Stimulated activated CD8-positive, alpha-beta memory T cell treated with anti-CD3 and anti-CD28 coated beads, Interleukin-12 subunit alpha, Interleukin-12 subunit beta, amount 100 ng/mL, for 4 hours (primary cell): Measurements from ENCODE around the gene NHSL1.
"Not testable (repeated sequence)": the region's sequence is repeated elsewhere in the genome, so short reads cannot be mapped to it uniquely, and the experiment has no call there.

Experiments used
- DNase-seq: peaks from one replicate; pipeline ENCODE4 v3.0.0-alpha.2; 2020; ENCODE audit warnings: low read depth

NHSL1 gene

GRCh38 chr6:138426500-138427123 lies 72.7 kb downstream of the NHSL1 start:
- no peak for DNase-seq

DNA sequence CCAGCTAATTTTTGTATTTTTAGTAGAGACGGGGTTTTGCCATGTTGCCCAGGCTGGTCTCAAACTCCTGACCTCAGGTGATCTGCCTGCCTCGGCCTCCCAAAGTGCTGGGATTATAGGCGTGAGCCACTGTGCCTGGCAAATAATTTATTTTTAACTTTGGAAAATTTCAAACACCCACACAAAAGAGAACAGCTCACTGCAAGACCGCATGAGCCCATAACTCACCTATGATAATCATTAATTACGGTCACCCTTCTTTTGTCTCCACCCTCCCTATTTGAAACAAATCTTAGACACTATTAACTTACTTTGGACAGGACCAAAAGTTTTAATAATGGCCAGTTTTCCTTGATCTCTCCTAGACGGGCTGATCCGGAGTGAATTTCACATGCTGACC lies 74.0 kb downstream of the NHSL1 start:
- DNase-seq: not testable (repeated sequence)

DNA sequence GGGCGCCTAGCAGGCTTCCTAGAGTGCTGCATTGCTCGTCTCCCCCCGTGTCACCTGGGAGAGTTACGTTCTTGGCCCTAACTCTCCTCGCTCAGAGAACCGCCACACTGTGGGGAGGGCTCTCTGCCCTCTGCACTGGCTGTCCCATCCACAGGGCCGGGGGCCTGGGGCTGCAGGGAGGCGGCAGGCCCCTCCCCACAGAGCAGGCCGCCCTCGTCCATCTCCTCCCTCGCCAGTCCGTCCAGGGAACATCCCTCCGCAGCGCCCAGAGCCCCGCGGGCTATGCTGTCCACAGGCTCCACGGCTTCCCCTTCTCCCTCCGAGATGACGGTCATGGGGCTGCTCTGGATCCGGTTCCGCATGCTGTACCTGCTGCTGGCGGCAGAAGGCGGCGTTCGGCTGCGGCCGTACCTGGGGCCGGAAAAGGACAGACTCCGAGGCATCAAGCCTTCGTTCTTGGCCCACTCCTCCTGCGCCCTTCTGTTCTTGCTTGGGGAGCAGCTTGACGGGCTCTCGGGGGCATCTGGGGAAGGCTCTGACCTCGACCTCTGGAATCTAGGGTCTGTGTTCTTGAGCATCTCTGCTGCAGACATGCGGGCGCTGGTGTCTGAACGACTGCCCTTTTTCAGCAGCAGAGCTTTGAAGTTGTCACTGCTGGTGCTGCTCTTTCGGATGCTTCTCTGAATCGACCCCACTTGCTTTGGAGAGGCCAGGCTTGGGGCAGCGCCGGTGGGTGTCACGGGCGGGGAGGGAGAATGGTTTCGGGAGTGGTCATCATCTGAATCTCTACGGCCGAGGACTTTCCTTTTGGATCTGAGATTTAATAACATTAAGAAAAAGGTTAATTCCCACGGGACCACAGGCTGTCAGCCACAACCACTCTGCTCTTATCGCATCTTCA lies 75.0 kb downstream of the NHSL1 start:
- DNase-seq: no peak

GRCh38 chr6:138422861-138423260 lies 76.4 kb downstream of the NHSL1 start:
- DNase-seq: no peak

DNA sequence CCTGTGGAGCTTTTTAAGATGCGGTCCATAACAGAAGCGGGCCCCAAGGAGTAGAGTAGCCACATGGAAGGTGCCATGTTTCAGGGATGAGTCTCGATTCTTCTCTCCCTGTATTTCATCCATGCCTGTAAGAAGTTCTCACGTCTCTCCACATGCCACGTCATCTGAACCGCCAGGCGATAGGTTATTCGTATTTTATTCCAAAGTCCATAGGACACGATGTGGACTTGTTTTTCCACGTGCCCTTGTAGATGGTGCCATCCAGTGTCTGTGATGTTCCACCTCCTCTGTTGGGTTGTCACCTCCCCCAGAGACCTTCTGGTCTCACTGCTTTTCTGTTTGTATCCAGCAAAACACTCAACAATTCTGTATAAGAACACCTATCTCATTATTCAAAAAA lies 77.7 kb downstream of the NHSL1 start:
- no peak for DNase-seq

DNA sequence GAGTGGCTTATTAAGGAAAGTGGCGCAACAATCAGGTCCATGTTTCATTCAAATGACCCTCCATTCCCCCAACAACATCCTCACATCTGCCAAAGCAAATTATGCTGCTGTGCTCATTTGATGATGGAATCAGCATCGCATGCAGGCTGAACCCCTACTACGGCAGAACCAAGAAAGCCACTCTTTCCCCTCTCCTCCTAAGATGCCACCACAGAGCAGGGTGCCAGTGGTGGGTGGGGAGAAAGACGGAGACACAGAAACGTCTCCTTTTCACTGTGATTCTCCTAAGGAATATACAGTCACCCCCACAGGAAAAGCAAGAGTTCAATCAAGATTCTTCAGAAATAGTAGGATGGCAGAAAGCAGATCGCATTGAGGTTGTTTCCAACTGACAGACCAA lies 78.2 kb downstream of the NHSL1 start:
- DNase-seq: no peak

GRCh38 chr6:138420356-138420755 lies 78.9 kb downstream of the NHSL1 start:
- DNase-seq: no peak

DNA sequence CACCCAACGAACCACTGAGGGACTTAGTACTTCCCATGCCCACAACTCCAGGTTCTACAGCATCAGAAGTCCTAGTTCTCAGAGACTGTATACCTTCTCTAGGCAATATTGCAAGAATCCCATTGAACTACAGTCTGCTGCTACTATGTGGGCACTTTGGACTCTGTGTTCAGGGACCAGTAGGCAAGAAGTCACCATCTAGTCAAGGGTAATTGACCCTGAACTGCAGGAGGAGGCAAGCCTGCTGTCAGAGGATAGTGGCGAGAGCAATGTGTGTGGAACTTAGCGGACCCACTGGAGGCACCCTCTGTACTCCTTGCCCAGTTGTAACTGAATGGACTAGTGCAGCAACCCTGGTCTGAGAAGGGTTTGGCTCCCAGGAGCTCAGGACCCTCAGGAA lies 79.5 kb downstream of the NHSL1 start:
- no peak for DNase-seq

- no peak for DNase-seq
Observed at GRCh38 chr6:138418118-138418742, 81.1 kb downstream of the NHSL1 start.

GRCh38 chr6:138417493-138418117 lies 81.7 kb downstream of the NHSL1 start:
- DNase-seq: no peak

GRCh38 chr6:138416206-138416605 lies 83.1 kb downstream of the NHSL1 start:
- no peak for DNase-seq

DNA sequence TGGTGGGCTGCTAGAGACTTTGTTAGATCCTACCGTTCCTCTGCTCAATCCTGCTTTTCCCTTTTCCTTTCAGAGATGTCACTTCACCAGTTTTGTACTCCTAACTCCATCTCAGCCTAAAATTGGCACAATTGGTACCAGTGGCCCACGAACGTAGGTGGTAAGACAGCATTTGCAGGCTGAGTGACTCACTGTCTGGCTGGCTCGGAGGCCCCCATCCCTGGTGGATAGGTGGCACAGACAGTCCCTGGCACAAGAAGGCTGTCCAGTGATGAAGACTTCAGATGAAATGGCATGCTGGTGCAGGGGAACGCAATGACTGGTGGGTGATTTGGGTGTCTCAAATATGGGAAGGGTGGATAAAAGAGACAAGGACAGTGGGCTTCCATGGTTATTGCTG lies 84.2 kb downstream of the NHSL1 start:
- no peak for DNase-seq

- no peak for DNase-seq
Observed at GRCh38 chr6:138410972-138411880, 88.1 kb downstream of the NHSL1 start.

GRCh38 chr6:138410048-138410735 lies 89.1 kb downstream of the NHSL1 start:
- DNase-seq: no peak

DNA sequence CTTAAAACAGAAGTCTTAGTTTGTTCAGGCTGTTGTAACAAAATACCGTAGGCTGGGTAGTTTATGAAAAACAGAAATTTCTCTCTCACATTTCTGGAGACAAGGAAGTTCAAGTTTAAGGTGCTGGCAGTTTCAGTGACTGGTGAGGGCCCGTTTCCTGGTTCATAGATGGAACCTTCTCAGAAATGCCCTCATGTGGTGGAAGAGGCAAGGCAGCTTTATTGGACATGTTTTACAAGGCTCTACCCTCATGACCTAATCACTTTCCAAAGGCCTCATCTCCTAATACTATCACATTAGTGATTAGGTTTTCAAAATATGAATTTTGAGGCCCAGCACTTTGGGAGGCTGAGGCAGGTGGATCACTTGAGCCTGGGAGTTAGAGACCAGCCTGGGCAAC lies 92.9 kb downstream of the NHSL1 start:
- no peak for DNase-seq

DNA sequence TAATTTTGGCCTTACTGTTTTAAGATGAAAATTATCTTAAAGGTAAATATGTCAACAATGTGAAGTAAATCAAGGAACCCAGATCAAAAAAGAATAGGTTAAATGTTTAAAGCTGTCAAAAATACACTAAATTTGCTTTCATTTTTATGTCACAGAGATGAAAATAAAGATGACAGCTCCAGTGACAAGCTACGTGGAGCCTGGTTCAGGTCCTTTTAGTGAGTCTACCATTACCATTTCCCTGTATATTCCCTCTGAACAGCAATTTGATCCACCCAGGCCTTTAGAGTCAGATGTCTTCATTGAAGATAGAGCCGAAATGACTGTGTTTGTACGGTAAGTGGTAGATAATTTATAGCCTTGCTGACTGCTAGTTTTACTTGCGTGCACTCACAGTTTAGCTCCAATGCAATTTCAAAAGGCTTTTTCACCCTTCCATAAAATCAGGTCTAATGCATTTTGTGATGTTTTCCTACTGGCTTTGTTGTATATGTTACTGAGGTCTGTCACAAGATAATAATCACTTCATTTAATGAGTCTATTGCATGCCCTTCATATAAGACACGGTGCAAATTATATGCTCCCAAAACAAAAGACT lies 93.4 kb downstream of the NHSL1 start:
- DNase-seq: no peak

DNA sequence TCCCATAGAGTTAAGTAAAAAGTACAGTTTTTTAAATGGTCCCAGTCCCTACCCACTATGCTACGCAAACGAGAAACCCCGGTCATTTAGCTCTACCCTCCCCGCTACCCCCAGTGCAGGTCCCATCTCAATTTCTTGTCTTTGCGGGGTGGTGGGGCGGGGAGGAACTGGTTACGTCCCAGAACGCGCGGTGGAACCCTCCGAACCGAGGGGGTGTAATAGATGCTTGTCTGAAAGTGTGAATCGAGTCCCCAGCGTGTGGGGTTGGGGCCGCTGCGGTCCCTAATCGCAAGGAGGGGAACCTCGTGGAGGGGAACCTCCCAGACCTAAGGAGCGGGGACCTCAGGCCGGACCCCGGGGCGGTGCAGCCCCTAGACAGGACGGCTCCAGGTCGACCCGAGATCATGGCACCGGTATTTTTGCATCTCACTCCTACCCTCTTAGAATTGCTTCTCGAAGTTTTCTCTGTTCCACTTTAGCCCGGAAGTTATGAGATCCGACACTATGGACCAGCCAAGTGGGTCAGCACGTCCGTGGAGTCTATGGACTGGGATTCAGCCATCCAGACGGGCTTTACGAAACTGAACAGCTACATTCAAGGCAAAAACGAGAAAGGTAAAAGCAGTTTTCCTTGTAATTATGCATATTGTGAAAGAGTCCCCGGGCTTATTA lies 94.5 kb downstream of the NHSL1 start:
- no peak for DNase-seq

DNA sequence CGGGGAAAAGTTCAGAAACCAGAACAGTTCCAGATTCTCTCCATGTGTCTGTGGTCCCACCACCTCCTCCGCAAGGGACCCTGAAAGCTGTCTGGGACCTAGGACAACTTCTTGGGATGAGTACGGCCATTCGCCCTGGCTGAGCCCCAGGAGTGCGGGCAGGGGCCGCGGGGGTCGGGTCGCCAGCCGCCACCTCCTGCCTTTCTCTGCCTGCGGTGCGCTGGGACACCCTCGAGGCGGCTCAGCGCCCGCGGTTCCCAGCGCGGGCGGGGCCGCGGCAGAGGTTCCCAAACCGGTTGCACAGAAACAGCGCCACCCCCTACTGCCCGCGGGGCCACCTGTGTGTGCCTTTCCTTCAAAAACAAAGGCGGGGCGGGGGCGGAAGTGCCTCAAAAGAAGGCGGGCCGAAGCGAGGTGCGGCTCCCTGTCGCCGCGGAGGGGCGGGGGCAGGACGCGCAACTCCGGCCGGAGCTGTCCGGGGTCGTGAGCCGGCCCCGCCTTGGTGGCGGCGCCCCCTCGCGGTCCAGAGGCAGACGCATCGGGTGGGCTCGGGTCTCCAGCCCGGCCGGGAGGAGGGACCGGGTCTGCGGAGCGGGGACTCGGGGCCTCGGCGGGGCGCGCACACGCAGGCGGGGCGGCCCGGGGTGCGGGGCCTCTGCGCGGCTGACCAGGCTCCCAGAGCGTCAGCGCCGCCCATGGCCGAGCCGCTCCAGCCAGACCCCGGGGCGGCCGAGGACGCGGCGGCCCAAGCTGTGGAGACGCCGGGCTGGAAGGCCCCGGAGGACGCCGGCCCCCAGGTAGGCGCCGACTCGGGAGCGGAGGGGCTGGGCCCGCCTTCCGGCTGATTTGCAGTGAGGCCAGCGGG lies 95.3 kb downstream of the NHSL1 start, which contains the start of gene HEBP2:
HEBP2 (plus strand) TSS at position 423 of the 865 bp plus-strand sequence; CDS start at position 696, 273 bp downstream.
- DNase-seq: peak; percentile 69

DNA sequence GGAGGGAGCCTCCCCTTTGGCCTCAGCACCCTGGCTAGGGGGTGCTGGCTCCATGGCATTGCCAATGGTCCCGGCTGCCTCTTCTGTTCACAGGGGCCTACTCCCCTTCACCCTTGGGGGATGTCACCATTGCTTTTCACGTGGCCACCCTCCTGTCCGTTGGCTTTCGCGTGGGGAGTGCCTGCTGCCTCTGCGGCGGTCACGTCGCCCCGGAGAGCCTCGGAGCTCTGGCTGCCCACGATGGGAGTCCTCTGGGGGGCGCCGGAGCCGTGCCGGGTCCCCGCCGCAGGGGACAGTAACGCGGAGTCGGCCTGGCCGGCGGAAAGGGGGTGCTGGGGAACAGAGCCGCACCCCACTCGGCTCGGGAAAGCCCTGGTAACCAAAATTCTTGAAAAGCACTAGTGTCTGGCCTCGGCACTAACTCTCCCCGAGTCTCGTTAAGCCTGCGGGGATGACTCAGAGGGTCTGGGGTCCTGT lies 95.9 kb downstream of the NHSL1 start:
- peak; percentile 4 for DNase-seq
